Activated CD8-positive, alpha-beta memory T cell treated with anti-CD3 and anti-CD28 coated beads for 48 hours (primary cell): ENCODE data around the gene CFAP299.

Experiments used
- DNase-seq, 3 experiments: peaks; one replicate each; pipeline ENCODE4 v3.0.0-alpha.2; 2020; ENCODE audit warnings: low read depth in 2 of 3, low spot score in 2 of 3

CFAP299 gene

DNA sequence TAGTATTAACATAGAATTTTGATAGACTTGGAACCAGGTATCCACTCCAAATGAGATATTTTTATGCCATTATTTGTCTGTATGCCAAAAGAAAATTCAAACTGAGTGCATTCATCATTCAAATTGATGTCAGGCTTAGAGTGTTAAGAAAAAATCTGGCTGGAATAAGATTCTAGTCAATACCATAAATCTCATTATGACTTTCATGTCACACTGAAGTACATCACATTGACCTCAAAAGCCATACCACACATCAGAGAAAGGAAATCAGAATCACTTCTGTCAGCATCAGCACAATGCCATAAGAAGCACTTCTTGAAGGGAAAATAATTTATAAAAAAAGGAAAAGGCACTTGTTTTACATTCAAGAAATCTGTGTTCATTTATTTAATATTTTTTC, 575.9 kb downstream of the CFAP299 start:
- DNase-seq, result no peak

DNA sequence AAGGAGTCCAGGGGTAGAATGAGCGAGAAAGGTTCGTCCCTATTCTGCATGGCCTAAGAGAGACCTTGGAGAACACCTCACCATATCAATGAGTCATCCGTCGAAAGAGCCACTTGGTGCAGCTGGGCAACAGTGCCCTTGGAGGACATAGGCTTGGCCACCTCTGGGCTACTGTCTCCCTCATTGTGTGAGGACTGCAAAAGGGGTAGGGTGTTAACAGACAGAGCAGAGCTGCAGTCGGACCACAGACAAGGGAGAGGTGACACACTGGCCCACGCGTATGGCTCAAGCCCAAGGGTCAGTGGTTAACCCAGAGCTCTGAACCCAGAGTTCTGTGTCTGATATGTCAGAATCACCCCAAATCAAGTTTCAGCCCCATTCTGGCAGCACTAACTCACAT, 576.8 kb downstream of the CFAP299 start:
- no peak for DNase-seq

DNA sequence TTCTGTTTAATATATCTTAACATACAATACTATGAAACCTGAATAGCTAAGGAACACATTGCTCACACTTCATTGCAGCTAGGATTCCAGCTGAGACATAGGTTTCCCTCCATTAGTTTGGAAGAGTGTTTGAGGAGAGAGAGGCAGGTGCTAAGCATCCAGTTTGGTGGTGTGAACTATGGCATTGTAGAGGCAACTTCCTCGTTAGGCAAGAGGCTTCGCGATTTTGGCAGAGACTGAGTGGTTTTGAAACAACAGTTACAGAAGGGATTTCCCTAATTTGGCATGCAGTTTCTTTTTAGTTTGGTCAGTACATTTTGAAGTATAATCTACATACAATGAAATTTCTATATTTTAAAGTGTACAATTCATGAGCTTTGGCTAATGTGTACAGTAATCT, 577.9 kb downstream of the CFAP299 start:
- DNase-seq, result no peak

GRCh38 chr4:80916770-80917169, 581.2 kb downstream of the CFAP299 start:
- DNase-seq, result no peak

DNA sequence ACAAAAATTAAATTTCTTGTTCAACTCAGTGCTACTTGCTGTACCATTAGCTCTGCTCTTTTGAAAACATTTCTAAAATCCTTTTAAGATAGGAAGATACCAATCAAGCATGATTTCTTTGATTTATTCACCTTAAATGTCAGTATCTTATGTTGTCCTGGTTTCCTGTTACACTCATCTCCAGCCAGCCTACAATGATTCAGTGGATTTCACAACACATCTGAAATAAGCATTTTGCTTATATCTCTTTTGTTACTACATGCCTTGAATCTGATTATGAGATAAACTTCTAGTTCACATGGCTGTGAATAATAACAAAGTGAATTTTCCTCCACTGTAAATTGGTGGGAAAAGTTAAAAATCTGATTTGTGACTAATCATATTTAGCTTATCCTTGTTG, 582.5 kb downstream of the CFAP299 start:
- no peak for DNase-seq

DNA sequence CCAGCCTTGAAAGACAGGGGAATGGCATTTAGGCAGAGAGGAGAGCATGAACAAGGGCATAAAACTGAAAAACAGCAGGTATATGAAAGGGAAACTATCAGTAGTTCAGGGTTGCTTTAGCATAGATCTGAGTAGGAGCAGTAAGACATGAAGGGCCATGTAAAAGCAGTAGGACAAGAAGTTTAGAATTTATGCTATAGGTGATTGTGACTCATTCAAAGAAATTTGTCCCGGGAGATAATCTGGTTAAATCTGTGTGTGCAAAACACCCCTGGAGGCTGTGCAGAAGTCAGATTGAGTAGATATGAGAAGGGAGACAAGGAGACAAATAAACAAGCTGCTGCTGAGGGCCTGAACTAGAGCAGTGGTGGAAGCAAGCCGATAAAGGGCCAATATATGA, 585.9 kb downstream of the CFAP299 start:
- DNase-seq, result no peak

GRCh38 chr4:80922941-80923340, 587.4 kb downstream of the CFAP299 start:
- DNase-seq, result no peak

GRCh38 chr4:80925293-80925692, 589.8 kb downstream of the CFAP299 start:
- no peak for DNase-seq

DNA sequence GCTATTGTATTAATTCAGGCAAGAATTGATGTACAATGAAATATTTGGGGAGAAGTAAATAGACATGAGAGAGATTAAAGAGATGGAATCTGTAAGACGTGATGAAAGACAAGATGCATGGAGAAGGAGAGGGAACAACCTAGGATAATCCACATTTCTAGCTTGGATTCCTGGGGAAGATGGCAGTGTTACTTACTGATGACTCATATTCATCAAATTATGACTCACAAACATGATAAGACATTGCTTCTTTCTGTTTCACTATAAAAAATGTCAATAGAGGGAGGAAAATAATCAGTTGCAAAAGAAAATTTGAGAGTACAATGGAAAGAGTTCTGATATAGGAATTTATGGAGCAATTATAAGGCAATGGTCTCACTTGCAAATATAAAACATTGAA, 590.9 kb downstream of the CFAP299 start:
- DNase-seq, result no peak

DNA sequence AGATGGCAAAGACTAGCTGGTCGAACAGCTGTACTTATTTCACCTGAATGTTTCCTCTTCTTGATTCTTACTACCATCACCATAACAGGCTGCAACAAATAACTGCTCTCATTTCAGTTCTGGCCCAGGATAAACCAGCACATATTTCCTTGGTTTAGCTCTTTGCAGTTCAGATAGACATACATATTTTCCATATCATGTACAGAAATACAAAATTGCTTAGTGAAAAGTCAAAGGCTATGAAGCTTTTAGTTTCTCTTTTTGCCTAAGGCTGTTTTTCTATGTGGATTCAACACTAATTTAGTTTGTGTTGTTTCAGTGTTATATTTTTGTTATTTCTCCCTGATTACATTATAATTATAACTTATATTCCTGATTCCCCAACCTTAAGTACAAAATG, 591.4 kb downstream of the CFAP299 start:
- no peak for DNase-seq

DNA sequence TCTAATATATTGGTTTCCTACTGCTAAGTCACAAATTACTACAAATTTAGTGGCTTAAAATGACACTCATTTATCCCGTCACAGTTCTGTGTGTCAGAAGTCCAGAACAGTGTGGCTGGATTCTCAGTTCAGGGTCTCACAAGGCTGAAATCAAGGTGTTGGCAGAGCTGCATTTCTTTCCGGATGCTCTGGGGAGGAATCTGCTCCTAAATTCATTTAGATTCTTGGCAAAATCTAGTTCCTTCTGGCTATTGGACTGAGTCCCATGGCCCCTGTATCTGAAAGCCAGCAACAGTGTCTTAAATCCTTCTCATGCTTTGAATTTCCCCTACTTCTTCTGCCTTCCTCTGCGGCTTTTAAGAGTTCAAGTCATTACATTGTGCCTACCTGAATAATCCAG, 591.9 kb downstream of the CFAP299 start:
- DNase-seq, result no peak

DNA sequence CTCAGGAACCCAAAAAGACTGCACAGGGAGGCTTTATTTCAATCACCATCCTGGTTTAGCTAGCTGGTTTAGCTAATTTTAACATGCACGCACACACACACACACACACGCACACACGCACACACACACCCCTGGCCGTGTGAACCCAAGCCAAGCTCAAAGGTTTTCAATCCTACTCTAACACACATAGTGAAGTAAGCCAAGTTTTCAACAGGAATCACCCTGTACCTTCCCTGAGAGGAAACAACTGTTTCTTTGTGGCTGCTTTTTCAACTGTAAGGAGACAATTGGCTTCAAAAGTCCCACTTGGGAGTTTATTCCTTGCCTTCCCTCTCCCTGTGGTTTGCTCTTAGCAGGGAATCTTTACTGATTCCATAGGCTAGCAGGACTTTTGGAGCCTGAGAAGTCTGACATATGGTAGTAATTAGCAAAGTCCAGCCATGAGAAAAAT, 596.1 kb downstream of the CFAP299 start:
- DNase-seq, result no peak

DNA sequence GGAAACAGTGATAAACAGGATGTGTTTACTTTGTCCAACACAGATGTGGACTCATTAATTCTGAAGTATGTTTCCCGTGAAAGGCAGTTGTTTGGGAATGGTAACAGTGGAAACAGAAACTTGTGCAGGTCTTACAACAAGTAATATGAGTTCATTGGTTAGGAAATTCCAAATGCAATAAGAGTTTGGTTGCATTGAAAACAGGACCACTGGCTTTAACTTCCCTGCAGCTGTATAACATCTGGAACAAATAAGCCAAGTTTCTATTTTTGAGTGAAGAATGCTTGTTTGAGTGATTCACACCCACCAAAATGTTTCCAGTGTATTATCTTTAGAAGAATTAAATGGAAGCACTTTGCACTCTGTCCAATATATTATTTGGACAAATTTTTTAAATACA, 612.6 kb downstream of the CFAP299 start:
- DNase-seq, result no peak

GRCh38 chr4:80948995-80949394, 613.5 kb downstream of the CFAP299 start:
- no peak for DNase-seq

- no peak for DNase-seq
Observed at GRCh38 chr4:80956421-80956820, 620.9 kb downstream of the CFAP299 start.

GRCh38 chr4:80963051-80963450, 627.5 kb downstream of the CFAP299 start:
- DNase-seq, result no peak

DNA sequence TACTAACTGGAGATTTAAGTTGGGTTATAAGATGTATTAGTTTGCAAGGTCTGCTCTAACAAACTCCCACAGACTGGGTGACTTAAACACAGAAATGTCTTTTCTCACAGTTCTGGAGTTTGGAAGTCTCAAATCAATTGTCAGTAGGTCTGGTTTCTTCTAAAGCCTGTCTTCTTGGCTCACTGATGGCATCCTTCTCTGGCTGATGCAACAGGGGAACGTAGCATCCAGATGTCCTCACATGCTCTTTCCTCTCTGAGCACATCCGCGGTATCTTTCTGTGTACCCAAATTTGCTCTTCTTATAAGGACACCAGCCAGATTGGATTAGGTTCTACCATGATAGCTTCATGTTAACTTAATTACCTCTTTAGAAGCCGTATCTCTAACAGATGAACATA, 631.8 kb downstream of the CFAP299 start:
- DNase-seq, result no peak

- no peak for DNase-seq
Observed at GRCh38 chr4:80980239-80980638, 644.7 kb downstream of the CFAP299 start.

- DNase-seq, result no peak
Observed at GRCh38 chr4:80986011-80986410, 650.5 kb downstream of the CFAP299 start.

GRCh38 chr4:80989921-80990544, 654.5 kb downstream of the CFAP299 start:
- DNase-seq, result no peak

DNA sequence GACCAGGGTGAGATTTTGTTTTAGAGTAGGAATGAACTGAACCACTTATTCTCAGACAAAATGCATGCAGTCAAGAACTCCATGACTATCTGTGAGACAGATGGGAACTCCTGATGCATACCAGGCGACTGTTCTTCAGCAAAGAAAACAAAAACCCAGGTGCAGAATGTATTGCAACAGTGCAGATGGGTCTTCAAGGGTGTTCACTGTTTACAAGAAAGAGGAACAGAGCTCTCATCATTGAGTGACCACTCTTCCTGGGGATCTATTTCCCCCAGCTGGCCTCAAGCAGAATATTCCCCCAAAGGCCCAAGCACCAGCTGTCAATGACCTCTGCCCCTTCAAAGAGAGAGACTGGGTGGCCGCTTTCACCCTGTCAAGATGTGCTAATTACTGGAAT, 655.3 kb downstream of the CFAP299 start:
- DNase-seq, result no peak

- DNase-seq, result no peak
Observed at GRCh38 chr4:80999943-81000342, 664.4 kb downstream of the CFAP299 start.

GRCh38 chr4:81003597-81004111, 668.1 kb downstream of the CFAP299 start:
- no peak for DNase-seq
